Measurements from ENCODE around the gene FNDC3B.

Gene FNDC3B

GRCh38 chr3:172309741-172310427 lies 270.5 kb downstream of the FNDC3B start:
- DNase-seq (ENCODE audit: low read depth, low spot score) = no peak

DNA sequence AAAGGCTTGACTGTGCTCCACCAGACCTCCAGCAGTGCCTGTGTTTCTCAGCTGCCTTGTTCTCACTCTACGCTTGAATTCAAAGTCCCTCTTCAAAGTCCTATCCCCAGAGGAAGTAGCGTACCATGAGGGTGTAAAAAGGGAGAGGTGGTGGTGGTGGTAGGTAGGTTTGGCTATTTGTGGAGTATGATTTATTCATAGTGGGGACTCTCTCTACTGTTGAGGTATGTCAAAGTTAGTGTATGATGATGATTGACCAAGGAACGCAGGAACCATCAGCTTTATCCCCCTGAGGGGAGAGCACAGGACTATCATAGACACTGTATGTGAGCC lies 271.0 kb downstream of the FNDC3B start:
- DNase-seq (ENCODE audit: low read depth, low spot score) = no peak

GRCh38 chr3:172311217-172311616 lies 271.8 kb downstream of the FNDC3B start:
- no peak for DNase-seq (ENCODE audit: low read depth, low spot score)

GRCh38 chr3:172312001-172312400 lies 272.6 kb downstream of the FNDC3B start:
- DNase-seq (ENCODE audit: low read depth, low spot score) = no peak

GRCh38 chr3:172312711-172313110 lies 273.3 kb downstream of the FNDC3B start:
- DNase-seq (ENCODE audit: low read depth, low spot score) = no peak

GRCh38 chr3:172313671-172314070 lies 274.3 kb downstream of the FNDC3B start:
- DNase-seq (ENCODE audit: low read depth, low spot score) = no peak

DNA sequence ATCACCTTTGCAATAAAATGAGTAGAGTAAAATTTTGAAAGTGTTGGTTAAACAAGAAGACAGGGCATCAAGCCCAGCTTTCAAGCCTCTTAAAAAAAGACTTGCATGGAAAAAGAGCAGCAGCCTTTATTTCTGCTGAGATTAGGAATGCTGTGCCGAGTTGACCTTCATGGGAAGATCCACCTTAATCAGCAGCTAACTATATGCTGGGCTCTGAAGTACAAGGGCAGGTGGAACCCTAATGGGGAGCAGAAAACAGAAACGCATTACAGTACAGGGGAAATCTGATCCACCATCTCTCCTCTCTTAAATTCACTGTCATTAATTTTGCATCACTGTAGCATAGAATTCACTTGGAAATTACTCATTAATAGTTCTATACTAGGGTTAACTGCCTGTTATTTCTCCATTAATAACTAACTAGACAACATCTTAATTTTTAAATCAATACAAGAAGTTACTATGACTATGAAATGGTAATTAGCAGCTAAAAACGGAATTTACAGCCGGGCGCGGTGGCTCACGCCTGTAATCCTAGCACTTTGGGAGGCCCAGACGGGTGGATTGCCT lies 275.3 kb downstream of the FNDC3B start:
- DNase-seq (ENCODE audit: low read depth, low spot score) = no peak

GRCh38 chr3:172315401-172316091 lies 276.2 kb downstream of the FNDC3B start:
- DNase-seq (ENCODE audit: low read depth, low spot score) = no peak

DNA sequence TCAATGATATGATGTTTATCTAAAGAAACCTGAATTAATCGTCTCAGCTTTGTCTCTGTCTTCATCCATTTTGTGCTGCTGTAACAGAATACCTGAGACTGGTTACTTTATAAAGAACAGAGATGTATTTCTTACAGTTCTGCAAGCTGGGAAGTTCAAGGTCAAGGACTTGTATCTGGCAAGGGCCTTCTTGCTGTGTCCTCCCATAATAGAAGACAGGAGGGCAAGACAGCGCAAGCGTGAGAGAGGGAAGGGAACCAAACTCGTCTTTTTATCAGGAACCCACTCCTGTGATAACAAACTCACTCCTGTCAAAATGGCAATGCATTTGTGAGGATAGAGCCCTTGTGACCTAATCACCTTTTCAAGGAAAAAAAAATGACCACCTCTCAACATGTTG lies 277.4 kb downstream of the FNDC3B start:
- no peak for DNase-seq (ENCODE audit: low read depth, low spot score)

DNA sequence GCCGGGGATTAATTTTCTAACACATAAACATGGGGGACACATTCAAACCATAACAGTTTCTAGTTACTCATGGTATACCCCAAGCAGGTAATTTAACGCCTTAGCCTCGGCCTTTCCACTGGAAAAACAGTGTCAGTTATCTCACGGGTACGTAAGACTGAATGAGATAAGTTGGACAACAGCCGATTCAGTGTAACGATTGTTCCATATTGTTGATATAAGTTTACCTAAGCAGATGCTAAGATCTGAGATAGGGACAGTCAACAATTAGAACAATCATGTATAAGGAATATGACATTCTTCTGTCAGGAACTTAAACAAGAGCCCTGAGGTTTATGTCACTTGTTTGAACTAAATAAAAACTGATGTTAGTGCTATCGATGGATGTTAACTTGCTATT lies 278.1 kb downstream of the FNDC3B start:
- DNase-seq (ENCODE audit: low read depth, low spot score) = no peak

DNA sequence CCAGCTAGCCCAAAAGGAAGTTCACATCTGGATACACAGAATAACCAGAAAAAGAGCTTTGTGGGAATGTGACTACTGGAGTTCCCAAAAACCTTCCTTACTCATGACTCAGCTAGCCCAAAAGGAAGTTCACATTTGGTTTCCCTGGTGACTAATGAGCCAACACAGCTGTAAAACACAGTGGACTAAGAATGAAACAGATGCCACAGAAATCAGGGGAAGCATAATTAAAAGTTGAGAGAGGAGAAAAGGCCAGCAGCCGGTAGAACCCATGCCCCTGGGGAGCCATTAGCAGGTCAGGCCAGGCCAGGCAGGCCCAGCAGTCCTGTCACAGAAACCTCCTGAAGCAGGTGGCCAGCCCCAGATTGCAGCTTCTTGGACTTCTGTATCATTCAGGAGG lies 278.6 kb downstream of the FNDC3B start:
- no peak for DNase-seq (ENCODE audit: low read depth, low spot score)

- no peak for DNase-seq (ENCODE audit: low read depth, low spot score)
These were observed 280.2 kb downstream of the FNDC3B start for GRCh38 chr3:172319595-172319994.

GRCh38 chr3:172320468-172320867 lies 281.1 kb downstream of the FNDC3B start:
- no peak for DNase-seq (ENCODE audit: low read depth, low spot score)

DNA sequence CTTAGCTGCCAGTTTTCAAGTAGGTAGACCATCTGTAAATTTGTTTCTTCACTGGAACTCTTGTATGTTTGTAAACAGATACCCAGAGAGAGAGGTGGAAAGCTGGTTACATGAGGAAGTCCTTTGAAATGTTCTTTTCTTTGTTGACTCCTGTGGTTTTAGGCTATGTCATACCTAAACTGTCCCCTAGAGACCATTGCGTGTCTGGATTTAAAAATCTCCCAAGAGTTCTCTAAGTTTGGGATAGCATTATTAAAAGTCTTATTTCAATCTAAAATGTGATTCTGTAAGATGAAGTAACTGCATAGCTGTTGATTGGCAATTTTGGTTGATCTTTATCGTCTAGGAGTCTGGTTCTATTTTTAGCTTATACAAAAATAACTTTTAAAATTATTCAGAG lies 281.7 kb downstream of the FNDC3B start:
- no peak for DNase-seq (ENCODE audit: low read depth, low spot score)

- no peak for DNase-seq (ENCODE audit: low read depth, low spot score)
These were observed 284.7 kb downstream of the FNDC3B start for GRCh38 chr3:172323894-172324610.

GRCh38 chr3:172324611-172325203 lies 285.3 kb downstream of the FNDC3B start:
- no peak for DNase-seq (ENCODE audit: low read depth, low spot score)

DNA sequence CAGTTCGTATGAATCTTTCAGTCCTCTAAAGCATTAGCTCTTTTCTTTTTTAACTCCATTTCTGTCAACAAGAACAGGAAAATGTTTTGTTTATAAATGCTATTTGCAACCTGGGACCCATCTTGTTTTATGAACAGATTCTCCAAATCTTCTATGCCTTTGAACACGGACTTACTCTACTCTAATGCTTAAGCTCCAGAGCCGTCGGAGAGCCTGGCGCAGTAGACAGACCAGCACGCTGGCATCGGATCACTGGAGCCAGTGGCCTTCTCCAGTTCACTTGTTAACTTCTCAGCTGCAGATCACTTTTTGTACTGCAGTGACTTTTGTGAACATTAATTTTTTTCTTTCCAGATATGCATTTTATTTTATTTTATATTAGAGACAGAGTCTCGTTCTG lies 286.1 kb downstream of the FNDC3B start:
- no peak for DNase-seq (ENCODE audit: low read depth, low spot score)

DNA sequence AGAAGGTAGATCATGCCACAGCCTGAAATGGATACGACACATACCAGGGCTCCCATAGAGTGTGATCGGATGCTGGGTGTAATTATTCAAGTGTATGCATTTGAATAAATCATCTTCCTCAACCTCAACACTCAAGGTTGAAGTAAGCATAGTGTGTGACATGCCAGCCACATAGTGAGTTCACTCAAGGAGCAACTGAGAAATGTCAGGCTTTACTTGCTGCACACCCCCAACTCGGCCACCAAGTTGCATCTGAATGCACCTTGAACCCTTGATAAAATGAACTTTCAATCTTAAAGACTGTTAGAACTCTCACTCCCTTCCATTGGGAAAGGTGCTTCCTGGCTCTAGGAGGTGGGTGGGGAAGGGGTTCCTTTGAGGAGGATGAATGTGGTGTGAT lies 287.6 kb downstream of the FNDC3B start:
- no peak for DNase-seq (ENCODE audit: low read depth, low spot score)

- DNase-seq (ENCODE audit: low read depth, low spot score) = no peak
These were observed 288.9 kb downstream of the FNDC3B start for GRCh38 chr3:172328282-172328681.

DNA sequence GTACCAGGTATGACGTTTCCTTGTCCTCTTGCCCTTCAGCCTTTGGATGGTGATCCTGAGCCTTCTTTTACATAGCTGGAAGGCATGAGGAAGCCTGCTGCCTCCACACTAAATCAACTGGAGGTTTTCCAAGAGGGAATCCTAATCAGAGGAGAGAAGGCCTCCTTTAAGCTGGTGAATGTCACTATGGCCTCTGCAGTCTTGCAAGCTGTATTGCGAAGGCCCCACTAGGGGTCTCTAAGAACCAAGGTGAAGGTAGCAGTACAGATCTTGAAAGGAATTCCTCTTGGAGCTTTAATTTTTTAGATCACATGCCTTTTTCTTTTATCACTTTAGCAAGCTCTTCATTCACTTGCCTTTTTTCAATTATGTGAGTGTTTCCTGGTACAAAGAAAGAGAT lies 289.7 kb downstream of the FNDC3B start:
- no peak for DNase-seq (ENCODE audit: low read depth, low spot score)

GRCh38 chr3:172330413-172330812 lies 291.0 kb downstream of the FNDC3B start:
- DNase-seq (ENCODE audit: low read depth, low spot score) = no peak
